Common myeloid progenitor, CD34-positive (primary cell): Measurements from ENCODE around the gene PDK4.
"Not testable (repeated sequence)": the region's sequence is repeated elsewhere in the genome, so short reads cannot be mapped to it uniquely, and the experiment has no call there.

Experiments
- CTCF ChIA-PET: fragments of 350-600 bp; sonication (Branson Sonifier 250); formaldehyde crosslinking; loops from one replicate; lab custom pipeline; 2021; ENCODE audit warnings: antibody characterized with exemption; lab: Charles Lee
- POLR2A ChIA-PET: fragments of 350-600 bp; sonication (Branson Sonifier 250); formaldehyde crosslinking; loops from one replicate; lab custom pipeline; 2021; ENCODE audit warnings: antibody characterized with exemption; lab: Charles Lee
- DNase-seq, 3 donors: peaks; one replicate each; pipeline versions ENCODE4 v3.0.0 to v3.0.0-alpha.2; 2013
- H3K27ac ChIP-seq, 2 experiments: 1 replicate in 1 of 2; 2 replicates in 1 of 2; pipeline ENCODE4 v1.7.0; 2013; ENCODE audit warnings: inconsistent platforms in 2 of 2, low read length in 2 of 2, mild to moderate bottlenecking in 2 of 2, low read depth in 1 of 2, moderate library complexity in 1 of 2; ENCODE audit not compliant: severe bottlenecking in 2 of 2, insufficient read depth in 1 of 2, poor library complexity in 1 of 2
- H3K27me3 ChIP-seq, 5 experiments: replicated peaks in 2 of 5; 1 replicate in 3 of 5; 2 replicates in 2 of 5; pipeline versions ENCODE4 v1.6.1 to v1.7.0; 2013; ENCODE audit warnings: low read length in 4 of 5, mild to moderate bottlenecking in 2 of 5, moderate library complexity in 2 of 5, inconsistent platforms in 1 of 5; ENCODE audit not compliant: insufficient read depth in 5 of 5, control insufficient read depth in 4 of 5
- H3K36me3 ChIP-seq, 4 experiments: 1 replicate in 2 of 4; 2 replicates in 2 of 4; pipeline versions ENCODE4 v1.6.1 to v1.7.0; 2013; ENCODE audit warnings: low read length in 3 of 4, control low read depth in 1 of 4, mild to moderate bottlenecking in 1 of 4; ENCODE audit not compliant: control insufficient read depth in 4 of 4, insufficient read depth in 4 of 4
- H3K4me1 ChIP-seq, 4 experiments: 1 replicate in 3 of 4; 2 replicates in 1 of 4; pipeline versions ENCODE4 v1.6.1 to v1.7.1; 2013; ENCODE audit warnings: low read length in 3 of 4, mild to moderate bottlenecking in 3 of 4, control low read depth in 1 of 4, inconsistent platforms in 1 of 4, moderate library complexity in 1 of 4; ENCODE audit not compliant: control insufficient read depth in 4 of 4, insufficient read depth in 4 of 4; ENCODE audit errors: control extremely low read depth in 1 of 4
- H3K4me3 ChIP-seq, 7 experiments: 1 replicate in 4 of 7; 2 replicates in 3 of 7; pipeline versions ENCODE4 v1.5.1 to v1.7.0; 2013; ENCODE audit warnings: mild to moderate bottlenecking in 7 of 7, low read length in 6 of 7, moderate library complexity in 6 of 7, inconsistent platforms in 2 of 7, low read depth in 2 of 7, control low read depth in 1 of 7; ENCODE audit not compliant: insufficient read depth in 4 of 7, control insufficient read depth in 1 of 7; ENCODE audit errors: extremely low read depth in 1 of 7
- H3K9me3 ChIP-seq, 5 experiments: 1 replicate in 4 of 5; 2 replicates in 1 of 5; pipeline versions ENCODE4 v1.6.1 to v1.7.1; 2013; ENCODE audit warnings: low read length in 4 of 5, mild to moderate bottlenecking in 2 of 5, inconsistent platforms in 1 of 5, low read depth in 1 of 5, moderate library complexity in 1 of 5; ENCODE audit not compliant: control insufficient read depth in 4 of 5, insufficient read depth in 2 of 5; ENCODE audit errors: control extremely low read depth in 1 of 5
- WGBS: methylation state at CpG from one replicate; pipeline ENCODE4 v1.1.5; 2013; ENCODE audit not compliant: insufficient coverage; 5-methylcytosine and 5-hydroxymethylcytosine counted together

The PDK4 gene

DNA sequence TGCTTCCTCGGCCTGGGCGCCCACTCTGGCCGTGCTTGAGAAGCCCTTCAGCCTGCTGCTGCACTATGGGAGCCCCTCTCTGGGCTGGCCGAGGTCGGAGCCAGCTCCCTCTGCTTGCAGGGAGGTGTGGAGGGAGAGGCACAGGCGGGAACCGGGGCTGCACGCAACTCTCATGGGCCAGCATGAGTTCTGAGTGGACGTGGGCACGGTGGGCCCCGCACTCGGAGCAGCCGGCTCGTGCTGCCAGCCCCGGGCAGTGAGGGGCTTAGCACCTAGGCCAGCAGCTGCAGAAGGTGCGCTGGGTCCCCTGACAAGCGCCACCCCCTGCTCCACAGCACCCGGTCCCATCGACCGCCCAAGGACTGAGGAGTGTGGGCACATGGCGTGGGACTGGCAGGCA lies 9.0 kb upstream of the PDK4 start:
- CTCF ChIA-PET = interaction anchor here (0.9 kb wide), 1 partner anchor 93 kb away, joined by 4 read pairs; no protein-coding TSS in a partner anchor
- no peaks in the 10 kb centered on the region for H3K9me3 ChIP-seq
- H3K27me3 ChIP-seq = no peaks in the 10 kb centered on the region
- H3K4me3 ChIP-seq = no peak overlapping the region
- no peaks in the 10 kb centered on the region for H3K36me3 ChIP-seq
- DNase-seq = no peak
- POLR2A ChIA-PET = no interaction called here
- no peak overlapping the region for H3K27ac ChIP-seq
- WGBS = 97% methylated on average over 14 of the region's 21 CpGs
- peaks cover 10 to 35% (median 22%) of the 10 kb centered on the region in 4 experiments for H3K4me1 ChIP-seq

DNA sequence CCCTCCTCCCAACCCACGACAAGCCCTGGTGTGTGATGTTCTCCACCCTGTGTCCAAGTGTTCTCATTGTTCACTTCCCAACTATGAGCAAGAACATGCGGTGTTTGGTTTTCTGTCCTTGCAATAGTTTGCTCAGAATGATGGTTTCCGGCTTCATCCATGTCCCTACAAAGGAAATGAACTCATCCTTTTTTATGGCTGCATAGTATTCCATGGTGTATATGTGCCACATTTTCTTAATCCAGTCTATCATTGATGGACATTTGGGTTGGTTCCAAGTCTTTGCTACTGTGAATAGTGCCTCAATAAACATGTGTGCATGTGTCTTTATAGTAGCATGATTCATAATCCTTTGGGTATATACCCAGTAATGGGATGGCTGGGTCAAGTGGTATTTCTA lies 8.5 kb upstream of the PDK4 start:
- 100% methylated on average over 1 of the region's 3 CpGs for WGBS
- H3K4me3 ChIP-seq, H3K27me3 ChIP-seq, H3K27ac ChIP-seq, DNase-seq, H3K9me3 ChIP-seq, POLR2A ChIA-PET, CTCF ChIA-PET, H3K36me3 ChIP-seq: not testable (repeated sequence)
- H3K4me1 ChIP-seq = peaks cover 9 to 31% (median 21%) of the 10 kb centered on the region in 4 experiments

DNA sequence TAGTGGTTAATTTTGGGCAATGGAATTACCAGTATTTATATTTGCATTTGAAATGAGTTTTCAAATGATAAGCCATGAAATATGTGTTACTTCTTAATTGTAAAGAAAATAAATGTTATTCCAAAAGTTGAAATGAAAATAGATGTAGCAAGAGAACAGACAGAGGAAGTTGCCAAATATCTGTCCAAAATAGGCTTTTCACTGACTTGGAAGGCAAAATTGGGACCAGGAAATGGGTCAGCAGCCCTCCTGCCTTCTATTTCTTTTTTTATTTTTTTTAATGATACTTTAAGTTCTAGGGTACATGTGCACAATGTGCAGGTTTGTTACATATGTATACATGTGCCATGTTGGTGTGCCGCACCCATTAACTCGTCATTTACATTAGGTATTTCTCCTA lies 8.1 kb upstream of the PDK4 start:
- H3K4me3 ChIP-seq, H3K27me3 ChIP-seq, POLR2A ChIA-PET, H3K9me3 ChIP-seq, H3K27ac ChIP-seq, H3K36me3 ChIP-seq, DNase-seq, CTCF ChIA-PET: not testable (repeated sequence)
- H3K4me1 ChIP-seq = peaks cover 7 to 27% (median 18%) of the 10 kb centered on the region in 4 experiments
- WGBS = no CpG with 5 or more reads among the region's 2 CpGs

DNA sequence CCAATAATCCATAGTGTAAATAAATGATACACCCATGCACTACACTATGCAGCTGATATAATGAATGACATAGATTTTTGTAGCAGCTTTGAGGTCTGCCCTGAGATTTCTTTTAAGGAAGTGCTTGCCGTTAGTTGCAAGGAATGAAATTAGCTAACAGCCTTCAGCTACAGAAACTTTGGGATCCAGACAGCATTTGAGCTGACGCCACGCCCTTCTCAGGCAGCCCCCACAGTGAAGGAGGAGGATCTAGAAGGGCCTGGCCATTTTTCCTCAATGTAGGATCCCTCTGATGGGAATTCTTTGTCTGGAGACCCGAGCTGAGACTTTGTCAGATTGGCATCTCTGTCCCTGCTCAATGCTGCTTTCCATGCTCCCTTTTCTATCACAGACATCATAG lies 6.1 kb upstream of the PDK4 start:
- no peaks in the 10 kb centered on the region for H3K27me3 ChIP-seq
- DNase-seq = no peak
- no peaks in the 10 kb centered on the region for H3K36me3 ChIP-seq
- CTCF ChIA-PET = no interaction called here
- H3K27ac ChIP-seq = no peak overlapping the region
- POLR2A ChIA-PET = no interaction called here
- peaks cover 0 to 9% (median under 1%) of the 10 kb centered on the region in 4 experiments for H3K4me1 ChIP-seq
- WGBS = 90% methylated on average over 4 of the region's 4 CpGs
- no peaks in the 10 kb centered on the region for H3K9me3 ChIP-seq
- no peak overlapping the region for H3K4me3 ChIP-seq

DNA sequence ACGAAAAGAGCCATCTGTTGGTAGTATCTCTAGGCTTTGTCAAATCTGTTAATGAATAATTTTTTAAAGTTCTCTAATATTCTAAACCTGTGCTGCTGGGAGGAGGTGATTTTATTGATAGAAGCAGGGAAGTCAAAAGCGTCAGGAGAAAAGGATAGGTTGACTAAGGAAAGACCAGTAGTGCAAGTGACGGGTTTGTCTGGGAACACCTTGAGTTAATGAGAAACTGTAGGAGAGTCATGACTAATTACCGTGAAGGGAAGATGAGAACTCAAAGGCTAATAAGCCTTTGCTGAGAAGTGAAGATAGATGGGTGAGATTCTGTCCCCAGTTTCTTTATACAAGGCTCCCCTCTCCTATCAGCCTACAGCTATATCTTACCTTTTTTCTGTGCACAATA lies 5.0 kb upstream of the PDK4 start:
- Histone ChIP-seq H3K9me3 (no peaks in the 10 kb centered on the region), H3K27ac (no peak overlapping the region), H3K4me1 (peaks cover 2 to 12% (median 8%) of the 10 kb centered on the region in 4 experiments), H3K27me3 (no peaks in the 10 kb centered on the region), H3K36me3 (no peaks in the 10 kb centered on the region), H3K4me3 (no peak overlapping the region)
- POLR2A ChIA-PET = no interaction called here
- CTCF ChIA-PET = no interaction called here
- 100% methylated on average over 1 of the region's 4 CpGs for WGBS
- no peak for DNase-seq

DNA sequence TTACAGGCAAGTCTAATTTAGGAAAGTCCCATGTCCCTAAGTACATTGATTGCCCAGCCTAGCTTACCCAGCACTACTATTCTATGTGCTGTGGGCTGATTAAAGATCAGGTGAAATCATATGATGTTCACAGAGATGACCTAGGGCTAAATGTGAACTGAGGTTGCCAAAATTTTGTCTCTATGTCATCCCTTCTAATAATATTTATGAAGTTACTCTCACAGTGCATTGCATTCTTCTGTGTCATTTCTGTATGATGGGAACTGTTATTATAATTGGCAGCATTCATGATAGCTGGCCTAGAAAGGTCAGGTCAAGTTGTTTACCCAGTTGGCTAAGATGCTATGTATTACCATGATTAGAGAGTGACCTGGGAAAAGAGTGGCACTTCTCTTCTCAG lies 2.8 kb upstream of the PDK4 start:
- ChIA-PET POLR2A (no interaction called here), CTCF (interaction anchor here (0.7 to 1.7 kb wide), 2 partner anchors 9 to 88 kb away, joined by 3 to 4 read pairs; no protein-coding TSS in a partner anchor)
- no peak for DNase-seq
- Histone ChIP-seq H3K9me3 (no peaks in the 10 kb centered on the region), H3K27me3 (peaks cover 0 to 2% (median 0%) of the 10 kb centered on the region in 5 experiments), H3K4me1 (peaks cover 2 to 19% (median 15%) of the 10 kb centered on the region in 4 experiments), H3K36me3 (no peaks in the 10 kb centered on the region), H3K4me3 (no peak overlapping the region), H3K27ac (no peak overlapping the region)

DNA sequence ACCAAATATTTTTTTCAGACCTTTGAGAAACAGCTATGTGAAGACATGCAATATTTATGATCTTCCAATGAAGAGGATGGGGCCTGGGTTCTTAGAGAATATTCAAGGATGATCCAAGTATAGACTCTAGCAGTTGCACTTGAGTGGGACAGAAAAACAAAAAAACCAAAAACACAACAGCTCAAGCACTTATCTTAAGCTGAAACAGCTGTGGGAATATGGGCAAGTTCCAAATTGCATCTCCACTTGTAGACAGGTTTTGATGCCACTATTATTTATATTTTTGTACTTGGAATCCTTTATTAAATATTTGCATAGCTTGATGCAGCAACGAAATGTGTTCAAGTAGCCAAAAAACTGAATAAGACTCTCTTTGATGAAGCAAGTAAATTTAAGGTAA lies 2.2 kb upstream of the PDK4 start:
- Histone ChIP-seq H3K27me3 (peaks cover 0 to 2% (median 0%) of the 10 kb centered on the region in 5 experiments), H3K36me3 (no peaks in the 10 kb centered on the region), H3K27ac (no peak overlapping the region), H3K4me1 (peaks cover 2 to 19% (median 15%) of the 10 kb centered on the region in 4 experiments), H3K9me3 (no peaks in the 10 kb centered on the region), H3K4me3 (no peak overlapping the region)
- WGBS = no CpG with 5 or more reads among the region's 1 CpG
- POLR2A ChIA-PET = no interaction called here
- DNase-seq = no peak
- CTCF ChIA-PET = interaction anchor here (0.7 to 1.7 kb wide), 3 partner anchors 10 to 87 kb away, joined by 3 to 4 read pairs (median 3); no protein-coding TSS in a partner anchor
